GM12878 (cell line): ENCODE data around the gene LRRC37B. TPM values are rescaled to one million over a fixed set of nuclear protein-coding genes. Genes with fewer than 3 reads are reported as not detected.
A peak's percentile ranks its signal among the peaks of the same experiment; 100 is the strongest.

ENCODE experiments used
- ATAC-seq: fragments of 200-7000 bp; cut with Tn5 transposase; 3 replicates; pipeline ENCODE4 v1.9.1; 2020; ENCODE audit warnings: mild to moderate bottlenecking, moderate library complexity
- BruUV-seq: library from RNA; stranded (reverse); fragments of 400-500 nt; replicated peaks from 2 replicates; lab custom pipeline; 2021; lab: Mats Ljungman, UMichigan
- CTCF ChIA-PET: fragments of 300-600 bp; sonication (Branson Sonifier 250); formaldehyde crosslinking; extraction: SDS; loops from one replicate; lab custom pipeline; 2021; ENCODE audit warnings: inconsistent platforms; lab: Yijun Ruan, JAX
- POLR2A ChIA-PET: fragments of 350-600 bp; formaldehyde crosslinking; extraction: SDS; loops from one replicate; lab custom pipeline; 2021; ENCODE audit warnings: inconsistent platforms; lab: Charles Lee
- RAD21 ChIA-PET: fragments of 300-600 bp; sonication (Branson Sonifier 250); formaldehyde crosslinking; loops from one replicate; lab custom pipeline; 2023; ENCODE audit warnings: antibody characterized with exemption; ENCODE audit not compliant: unreplicated experiment; lab: Charles Lee
- SMC1A ChIA-PET: fragments of 300-600 bp; sonication (Branson Sonifier 250); formaldehyde crosslinking; loops from one replicate; lab custom pipeline; 2023; ENCODE audit not compliant: unreplicated experiment, uncharacterized antibody; lab: Charles Lee
- DNase-seq: peaks from one replicate; pipeline ENCODE4 v3.0.0-alpha.2; 2011; ENCODE audit warnings: low read depth, low spot score
- FAIRE-seq: peaks from 3 replicates; lab custom pipeline; 2011; peaks lifted over from hg19 to GRCh38; lab: Jason Lieb, UNC
- H2AFZ ChIP-seq: 2 replicates; pipeline ENCODE4 v1.6.0; 2011; ENCODE audit warnings: low read depth, low read length, control low read depth; ENCODE audit not compliant: control insufficient read depth
- H3K27ac ChIP-seq: 2 replicates; pipeline ENCODE4 v1.5.1; 2011; ENCODE audit warnings: control low read depth; ENCODE audit not compliant: control insufficient read depth, insufficient read depth
- H3K27me3 ChIP-seq, 2 experiments: replicated peaks in 1 of 2; 2 replicates each; pipeline versions ENCODE4 v1.6.0 to v1.6.1; 2011; ENCODE audit warnings: low read length in 1 of 2; ENCODE audit not compliant: control insufficient read depth in 2 of 2, insufficient read depth in 2 of 2
- H3K36me3 ChIP-seq, 2 experiments: 2 replicates each; pipeline ENCODE4 v1.5.1; 2011; ENCODE audit warnings: low read length in 1 of 2; ENCODE audit not compliant: control insufficient read depth in 2 of 2, insufficient read depth in 2 of 2
- H3K4me1 ChIP-seq: 2 replicates; pipeline ENCODE4 v1.6.1; 2011; ENCODE audit warnings: mild to moderate bottlenecking, low read length, moderate library complexity, mixed read lengths; ENCODE audit not compliant: control insufficient read depth, insufficient read depth
- H3K4me2 ChIP-seq: 2 replicates; pipeline ENCODE4 v1.6.0; 2011; ENCODE audit warnings: control low read depth; ENCODE audit not compliant: control insufficient read depth, insufficient read depth
- H3K4me3 ChIP-seq: fragments of 200-600 bp; sonication (generic); 2 replicates; pipeline ENCODE4 v1.5.1; 2016
- H3K79me2 ChIP-seq: 2 replicates; pipeline ENCODE4 v1.6.0; 2011; ENCODE audit warnings: low read length; ENCODE audit not compliant: control insufficient read depth, insufficient read depth
- H3K9ac ChIP-seq: 2 replicates; pipeline ENCODE4 v1.8.0; 2011; ENCODE audit warnings: low read length, control low read depth, mixed read lengths; ENCODE audit not compliant: control insufficient read depth, insufficient read depth
- H3K9me3 ChIP-seq: replicated peaks from 3 replicates; pipeline ENCODE4 v1.5.1; 2011; ENCODE audit warnings: mild to moderate bottlenecking, low read length; ENCODE audit not compliant: control insufficient read depth, insufficient read depth
- H4K20me1 ChIP-seq: 2 replicates; pipeline ENCODE4 v1.6.0; 2011; ENCODE audit not compliant: control insufficient read depth, insufficient read depth
- EGR1 ChIP-seq, 2 experiments: IDR thresholded peaks; 1 replicate in 1 of 2; 2 replicates in 1 of 2; pipeline ENCODE4 v1.6.1; 2011 to 2012; ENCODE audit warnings: low read depth in 2 of 2, low read length in 2 of 2, borderline replicate concordance in 1 of 2, mild to moderate bottlenecking in 1 of 2, moderate library complexity in 1 of 2
- RB1 ChIP-seq: fragments of 450-650 bp; formaldehyde crosslinking; IDR thresholded peaks from 2 replicates; pipeline ENCODE4 v1.6.1; 2017; ENCODE audit warnings: mild to moderate bottlenecking, borderline replicate concordance
- WGBS: methylation state at CpG from one replicate; pipeline ENCODE4 v1.1.6; 2016; ENCODE audit warnings: low lambda C conversion rate; ENCODE audit not compliant: insufficient replicate concordance, insufficient coverage; ENCODE audit errors: missing lambda C conversion rate; 5-methylcytosine and 5-hydroxymethylcytosine counted together
- in situ Hi-C: fragments of 300-500 bp; cut with MboI; formaldehyde crosslinking; loops from 9 replicates; pipeline ENCODE4 v1.14.3; 2018; ENCODE audit warnings: mixed read lengths
- intact Hi-C: fragments of 100-400 bp; cut with micrococcal nuclease; formaldehyde crosslinking; loops from one replicate; pipeline ENCODE4 v1.14.2; 2022; ENCODE audit not compliant: unreplicated experiment
- polyA plus RNA-seq, 11 experiments: library from polyadenylated mRNA; depleted of rRNA in 4 of 11; unstranded in 6 of 11; stranded (reverse) in 5 of 11; fragments of >200 nt; fragmentation: Nextera tagmentation in 4 of 11; fragmentation: Illumina TruSeq in 1 of 11; extraction: Ambion mirVana in 4 of 11; extraction: Trizol in 1 of 11; gene quantifications; 1 replicate in 1 of 11; 2 replicates in 10 of 11; pipeline versions ENCODE4 v1.2.1 to v1.2.3, GENCODE V29; 2011 to 2016; ENCODE audit warnings: inconsistent platforms in 2 of 11, missing spikeins in 2 of 11, low read depth in 1 of 11
- total RNA-seq, 4 experiments: library from RNA; depleted of rRNA in 3 of 4; stranded (reverse); fragments of >200 nt in 3 of 4; fragmentation: Illumina TruSeq in 1 of 4; extraction: Trizol in 1 of 4; gene quantifications; 2 replicates each; pipeline versions ENCODE4 v1.2.1 to v1.2.3, GENCODE V29; 2013 to 2021
- TF ChIP-seq, protein P1 (sequence below): fragments of 450-650 bp; IDR thresholded peaks from 2 replicates; pipeline ENCODE4 v1.6.1; 2016; ENCODE audit warnings: mild to moderate bottlenecking, moderate library complexity, borderline replicate concordance

The LRRC37B gene
- total and polyA plus RNA-seq, 10 of the 15 experiments (the other 5 are each of a cell fraction or from before 2014, with no cell fraction given): 3.2 to 25.7 (median 9.2) TPM

DNA sequence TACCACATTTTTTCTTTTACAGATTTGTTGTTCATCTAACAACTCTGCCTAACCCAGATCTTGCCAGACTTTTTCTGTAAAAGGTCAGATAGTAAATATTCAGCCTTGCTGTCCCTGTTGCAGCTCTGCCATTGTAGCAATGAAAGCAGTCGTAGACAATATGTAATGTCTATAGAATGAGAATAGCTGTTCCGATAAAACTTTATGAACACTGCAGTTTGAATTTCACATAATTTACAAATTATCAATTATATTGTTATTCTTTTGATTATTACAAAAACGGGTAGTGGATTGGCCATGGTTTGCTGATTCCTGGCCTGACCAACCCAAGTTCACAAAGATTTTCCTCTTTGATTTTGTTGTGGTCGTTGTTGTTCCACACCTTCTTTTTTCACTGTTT, 2.9 kb downstream of the LRRC37B start:
- CTCF ChIA-PET: interaction anchor here (0.7 to 5.3 kb wide), 2 partner anchors 128 to 320 kb away, joined by 3 to 84 read pairs; partner anchors contain the start of gene RHOT1
- no peaks in the 10 kb centered on the region; the same call in 1 of the 2 replicates for H3K4me1 ChIP-seq
- POLR2A ChIA-PET: no interaction called here
- H3K4me3 ChIP-seq: 0 out of 2 replicates have a peak overlapping the region, but pooled peaks have one; percentile 49
- no TSS peak for BruUV-seq
- no peaks in the 10 kb centered on the region; a peak in 1 of 4 replicates for H3K36me3 ChIP-seq
- H3K27me3 ChIP-seq: no peaks in the 10 kb centered on the region
- H3K9ac ChIP-seq: no peak overlapping the region
- TF ChIP-seq EGR1 (IDR thresholded peaks at IDR 0.05; ENCODE audit: borderline replicate concordance in 1 of 2, low read depth in 2 of 2, low read length in 2 of 2): no peak
- no peak for TF ChIP-seq RB1
- TF ChIP-seq, protein P1, sequence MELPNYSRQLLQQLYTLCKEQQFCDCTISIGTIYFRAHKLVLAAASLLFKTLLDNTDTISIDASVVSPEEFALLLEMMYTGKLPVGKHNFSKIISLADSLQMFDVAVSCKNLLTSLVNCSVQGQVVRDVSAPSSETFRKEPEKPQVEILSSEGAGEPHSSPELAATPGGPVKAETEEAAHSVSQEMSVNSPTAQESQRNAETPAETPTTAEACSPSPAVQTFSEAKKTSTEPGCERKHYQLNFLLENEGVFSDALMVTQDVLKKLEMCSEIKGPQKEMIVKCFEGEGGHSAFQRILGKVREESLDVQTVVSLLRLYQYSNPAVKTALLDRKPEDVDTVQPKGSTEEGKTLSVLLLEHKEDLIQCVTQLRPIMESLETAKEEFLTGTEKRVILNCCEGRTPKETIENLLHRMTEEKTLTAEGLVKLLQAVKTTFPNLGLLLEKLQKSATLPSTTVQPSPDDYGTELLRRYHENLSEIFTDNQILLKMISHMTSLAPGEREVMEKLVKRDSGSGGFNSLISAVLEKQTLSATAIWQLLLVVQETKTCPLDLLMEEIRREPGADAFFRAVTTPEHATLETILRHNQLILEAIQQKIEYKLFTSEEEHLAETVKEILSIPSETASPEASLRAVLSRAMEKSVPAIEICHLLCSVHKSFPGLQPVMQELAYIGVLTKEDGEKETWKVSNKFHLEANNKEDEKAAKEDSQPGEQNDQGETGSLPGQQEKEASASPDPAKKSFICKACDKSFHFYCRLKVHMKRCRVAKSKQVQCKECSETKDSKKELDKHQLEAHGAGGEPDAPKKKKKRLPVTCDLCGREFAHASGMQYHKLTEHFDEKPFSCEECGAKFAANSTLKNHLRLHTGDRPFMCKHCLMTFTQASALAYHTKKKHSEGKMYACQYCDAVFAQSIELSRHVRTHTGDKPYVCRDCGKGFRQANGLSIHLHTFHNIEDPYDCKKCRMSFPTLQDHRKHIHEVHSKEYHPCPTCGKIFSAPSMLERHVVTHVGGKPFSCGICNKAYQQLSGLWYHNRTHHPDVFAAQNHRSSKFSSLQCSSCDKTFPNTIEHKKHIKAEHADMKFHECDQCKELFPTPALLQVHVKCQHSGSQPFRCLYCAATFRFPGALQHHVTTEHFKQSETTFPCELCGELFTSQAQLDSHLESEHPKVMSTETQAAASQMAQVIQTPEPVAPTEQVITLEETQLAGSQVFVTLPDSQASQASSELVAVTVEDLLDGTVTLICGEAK: peak; percentile 88
- TF ChIP-seq, all 136 proteins: peak for 1
- RAD21 ChIA-PET: no interaction called here
- WGBS: 71% methylated on average over 4 of the region's 4 CpGs
- H2AFZ ChIP-seq: no peak overlapping the region
- H4K20me1 ChIP-seq: no peaks in the 10 kb centered on the region
- no peaks in the 10 kb centered on the region for H3K9me3 ChIP-seq
- H3K4me2 ChIP-seq: no peak overlapping the region
- intact Hi-C loops: no loop called here
- FAIRE-seq (no peak), ATAC-seq (no peak), DNase-seq (no peak)
- in situ Hi-C loops: no loop called here
- SMC1A ChIA-PET: no interaction called here
- H3K27ac ChIP-seq: no peak overlapping the region
- peaks cover 18% of the 10 kb centered on the region for H3K79me2 ChIP-seq
